Spleen (tissue), 7 donors: ENCODE data around the gene THSD4.

Experiments used
- CTCF ChIP-seq, 11 experiments: fragments of 200-600 bp in 7 of 11; fragments of 450-650 bp in 4 of 11; sonication (generic) in 4 of 11; IDR thresholded peaks in 8 of 11; conservative IDR thresholded peaks in 3 of 11; 1 replicate in 7 of 11; 2 replicates in 4 of 11; pipeline versions ENCODE4 v1.4.0 to v1.8.0; 2016 to 2021; ENCODE audit warnings: antibody characterized with exemption in 11 of 11, inconsistent platforms in 4 of 11, mild to moderate bottlenecking in 1 of 11
- POLR2A ChIP-seq, 3 donors: fragments of 450-650 bp; IDR thresholded peaks; one replicate each; pipeline ENCODE4 v1.5.1; 2017; ENCODE audit warnings: antibody characterized with exemption in 3 of 3, mild to moderate bottlenecking in 1 of 3
- POLR2AphosphoS5 ChIP-seq, 3 donors: sonication (generic); formaldehyde crosslinking; IDR thresholded peaks; one replicate each; pipeline ENCODE4 v1.5.1; 2017; ENCODE audit warnings: antibody characterized with exemption in 3 of 3
- donor health status: DM: no; HTN: no; CAD: no; lungs with moderate emphysema.
- donor health status: DM: no; HTN: no; CAD: no.
- donor health status: DM: no; HTN: no; CAD: no.

- no peak for TF ChIP-seq CTCF (IDR thresholded peaks at IDR 0.05 in 8 of 11, conservative IDR thresholded peaks at IDR 0.05 in 3 of 11)
- no peak for TF ChIP-seq POLR2A (IDR thresholded peaks at IDR 0.05)
- no peak for TF ChIP-seq POLR2AphosphoS5 (IDR thresholded peaks at IDR 0.05)
Observed at GRCh38 chr15:71228403-71228802, 113.1 kb downstream of the THSD4 start.
